Measurements from ENCODE around the gene SORCS2. TPM values are rescaled to one million over a fixed set of nuclear protein-coding genes. Genes with fewer than 3 reads are reported as not detected.
A peak's percentile ranks its signal among the peaks of the same experiment; 100 is the strongest.

Gene SORCS2
- total and polyA plus RNA-seq, 12 donors: 0.67 to 15.5 (median 1.3) TPM

DNA sequence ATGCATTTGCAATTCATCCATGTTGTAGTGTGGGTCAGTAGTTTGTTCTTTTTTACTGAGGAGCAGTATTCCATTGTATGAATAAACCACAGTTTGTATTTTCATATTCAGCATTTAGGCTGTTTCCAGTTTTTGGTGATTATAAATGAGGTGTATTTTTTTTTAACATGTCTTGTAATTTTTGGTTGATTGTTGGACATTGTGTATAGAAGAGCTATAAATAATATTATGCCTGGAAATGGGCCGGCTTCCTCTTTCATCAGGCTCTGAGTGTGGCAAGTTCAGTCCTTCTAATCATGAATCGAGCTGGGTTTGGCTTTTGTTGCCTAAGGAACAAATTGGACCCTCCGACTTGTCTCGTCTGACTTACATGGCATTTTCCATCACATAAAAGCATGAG lies 126.7 kb downstream of the SORCS2 start:
- intact Hi-C loops (cut with DNase I): no loop called here
- Histone ChIP-seq H3K4me1 (replicated peaks in 1 of 2) (no peaks in the 10 kb centered on the region), H3K27ac (no peak overlapping the region), H3K27me3 (no peaks in the 10 kb centered on the region), H3K36me3 (replicated peaks in 1 of 2) (no peaks in the 10 kb centered on the region), H3K9me3 (replicated peaks in 1 of 3) (no peaks in the 10 kb centered on the region), H3K4me3 (no peak overlapping the region)
- WGBS, 4 donors: 44 to 88% (median 78%) methylated on average over 4 of the region's 4 CpGs
- no peak for DNase-seq
- no peak for TF ChIP-seq POLR2A (IDR thresholded peaks at IDR 0.05)
- TF ChIP-seq, protein P1, sequence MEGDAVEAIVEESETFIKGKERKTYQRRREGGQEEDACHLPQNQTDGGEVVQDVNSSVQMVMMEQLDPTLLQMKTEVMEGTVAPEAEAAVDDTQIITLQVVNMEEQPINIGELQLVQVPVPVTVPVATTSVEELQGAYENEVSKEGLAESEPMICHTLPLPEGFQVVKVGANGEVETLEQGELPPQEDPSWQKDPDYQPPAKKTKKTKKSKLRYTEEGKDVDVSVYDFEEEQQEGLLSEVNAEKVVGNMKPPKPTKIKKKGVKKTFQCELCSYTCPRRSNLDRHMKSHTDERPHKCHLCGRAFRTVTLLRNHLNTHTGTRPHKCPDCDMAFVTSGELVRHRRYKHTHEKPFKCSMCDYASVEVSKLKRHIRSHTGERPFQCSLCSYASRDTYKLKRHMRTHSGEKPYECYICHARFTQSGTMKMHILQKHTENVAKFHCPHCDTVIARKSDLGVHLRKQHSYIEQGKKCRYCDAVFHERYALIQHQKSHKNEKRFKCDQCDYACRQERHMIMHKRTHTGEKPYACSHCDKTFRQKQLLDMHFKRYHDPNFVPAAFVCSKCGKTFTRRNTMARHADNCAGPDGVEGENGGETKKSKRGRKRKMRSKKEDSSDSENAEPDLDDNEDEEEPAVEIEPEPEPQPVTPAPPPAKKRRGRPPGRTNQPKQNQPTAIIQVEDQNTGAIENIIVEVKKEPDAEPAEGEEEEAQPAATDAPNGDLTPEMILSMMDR (IDR thresholded peaks at IDR 0.05): no peak

DNA sequence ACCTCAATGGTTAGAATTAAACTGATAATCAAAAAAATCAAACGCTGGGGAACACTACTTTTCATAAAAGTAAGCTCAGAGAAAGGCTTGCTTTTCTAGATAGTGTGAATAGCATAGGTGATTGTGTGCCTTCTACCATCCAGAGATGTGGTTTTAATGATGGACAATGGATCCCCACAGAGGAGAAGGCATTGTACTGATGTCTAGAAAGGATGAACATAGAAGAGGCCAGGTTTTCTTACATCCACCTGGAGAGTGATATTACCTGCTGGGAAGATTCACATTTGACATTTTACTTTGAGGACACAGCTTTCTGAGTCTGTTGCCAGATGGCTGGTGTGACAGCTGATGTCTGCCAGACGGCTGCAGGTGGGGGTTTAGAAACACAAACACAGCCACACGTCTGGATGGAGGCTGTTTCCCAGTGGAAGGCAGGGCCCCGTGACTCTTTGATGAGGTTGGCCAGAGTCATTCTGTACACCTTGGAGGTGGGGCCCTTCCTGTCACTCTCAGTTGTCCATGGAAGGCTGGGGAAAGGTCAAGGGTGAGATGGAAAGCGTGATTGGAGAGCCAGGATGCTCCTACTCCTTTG lies 128.0 kb downstream of the SORCS2 start:
- no peaks in the 10 kb centered on the region for H3K4me1 ChIP-seq (replicated peaks in 1 of 2)
- WGBS, 4 donors: 53 to 69% (median 59%) methylated on average over 5 of the region's 5 CpGs
- H3K27me3 ChIP-seq: no peaks in the 10 kb centered on the region
- H3K9me3 ChIP-seq (replicated peaks in 1 of 3): no peaks in the 10 kb centered on the region
- intact Hi-C loops (cut with DNase I): no loop called here
- no peak overlapping the region for H3K4me3 ChIP-seq
- H3K36me3 ChIP-seq (replicated peaks in 1 of 2): no peaks in the 10 kb centered on the region
- no peak for DNase-seq
- no peak overlapping the region for H3K27ac ChIP-seq
- TF ChIP-seq, protein P1 (IDR thresholded peaks at IDR 0.05): no peak
- TF ChIP-seq POLR2A (IDR thresholded peaks at IDR 0.05): no peak

DNA sequence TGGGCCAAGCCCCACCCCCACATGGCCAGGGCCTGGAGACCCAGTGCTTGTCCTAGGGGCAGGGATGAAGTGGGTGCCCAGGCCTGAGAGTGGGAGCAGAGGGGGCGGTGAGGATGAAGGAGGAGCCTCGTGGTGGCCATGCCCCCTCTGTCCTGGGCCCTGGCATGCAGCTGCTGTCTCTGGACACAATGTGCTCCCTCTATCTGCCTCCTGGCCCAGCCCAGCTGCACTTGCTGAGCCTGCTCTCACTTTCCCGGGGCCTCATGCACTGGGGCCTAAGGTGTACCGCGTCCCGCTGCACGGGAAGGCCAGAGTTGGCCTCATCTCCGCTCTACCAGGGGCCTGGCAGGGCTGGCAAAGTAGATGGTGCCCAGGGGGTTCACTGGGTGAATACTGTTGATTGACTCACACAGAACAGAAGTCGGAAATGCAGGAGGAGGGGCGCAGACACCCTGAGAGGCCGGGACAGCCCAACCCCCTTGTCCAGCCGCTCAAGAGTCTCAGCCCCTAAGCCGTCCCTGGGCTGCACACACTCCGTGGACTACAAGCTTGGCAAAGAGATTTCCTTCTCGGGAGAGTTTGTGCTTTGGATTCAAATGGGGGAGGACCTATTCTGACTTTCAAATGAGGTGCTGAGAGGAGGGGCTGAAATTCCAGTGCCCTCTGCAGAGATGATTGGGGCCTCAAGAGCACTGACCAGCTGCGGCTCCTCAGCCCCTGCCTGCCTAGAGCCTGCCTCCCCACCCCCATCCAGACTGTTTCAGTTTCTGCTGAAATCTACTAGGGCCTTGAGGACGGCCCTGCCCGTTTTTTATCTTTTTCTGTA lies 130.0 kb downstream of the SORCS2 start:
- H3K27ac ChIP-seq: no peak overlapping the region

DNA sequence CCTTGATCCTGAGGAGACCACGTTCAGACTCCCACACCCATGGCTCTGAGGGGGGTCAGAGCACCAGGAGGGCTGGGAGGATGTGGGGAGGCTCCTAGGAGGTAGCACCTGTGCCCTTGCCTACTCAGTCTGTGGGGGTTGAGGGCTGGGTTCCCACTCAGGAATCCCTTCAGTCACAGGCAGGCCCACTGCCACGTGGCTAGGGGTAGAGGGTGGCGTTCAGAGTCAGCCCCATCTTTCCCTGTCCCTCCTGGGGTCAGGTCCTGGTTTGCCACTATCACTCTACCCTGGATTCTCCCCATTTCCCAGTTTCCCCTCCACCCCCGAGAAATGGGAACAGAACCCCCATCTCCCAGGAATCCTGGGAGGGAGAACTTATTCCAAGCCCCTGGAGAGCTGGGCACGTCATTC lies 131.1 kb downstream of the SORCS2 start:
- 78 to 88% (median 85%) methylated on average over 3 to 5 of the region's 5 CpGs for WGBS, 4 donors
- intact Hi-C loops (cut with DNase I): no loop called here
- no peaks in the 10 kb centered on the region for H3K27me3 ChIP-seq
- no peak for DNase-seq
- TF ChIP-seq, protein P1 (IDR thresholded peaks at IDR 0.05): no peak
- no peak for TF ChIP-seq POLR2A (IDR thresholded peaks at IDR 0.05)
- no peak overlapping the region for H3K4me3 ChIP-seq
- H3K27ac ChIP-seq: peak overlapping the region in 1 of 5 donors; percentile 45
- H3K36me3 ChIP-seq (replicated peaks in 1 of 2): no peaks in the 10 kb centered on the region
- no peaks in the 10 kb centered on the region for H3K4me1 ChIP-seq (replicated peaks in 1 of 2)
- no peaks in the 10 kb centered on the region for H3K9me3 ChIP-seq (replicated peaks in 1 of 3)

More for the DNA sequence above, 130.0 kb downstream of the SORCS2 start:
- Histone ChIP-seq H3K27me3 (no peaks in the 10 kb centered on the region), H3K4me3 (no peak overlapping the region), H3K36me3 (replicated peaks in 1 of 2) (no peaks in the 10 kb centered on the region), H3K9me3 (replicated peaks in 1 of 3) (no peaks in the 10 kb centered on the region), H3K4me1 (replicated peaks in 1 of 2) (no peaks in the 10 kb centered on the region)
- intact Hi-C loops (cut with DNase I): no loop called here
- 58 to 74% (median 68%) methylated on average over 11 to 18 of the region's 18 CpGs for WGBS, 4 donors
- DNase-seq: peak in 1 of 7 donors; percentile 30
- TF ChIP-seq, protein P1 (IDR thresholded peaks at IDR 0.05): no peak
- TF ChIP-seq POLR2A (IDR thresholded peaks at IDR 0.05): no peak
